SK-N-SH (cell line): Measurements from ENCODE around the gene MAP4. TPM values are rescaled to one million over a fixed set of nuclear protein-coding genes. Genes with fewer than 3 reads are reported as not detected.

ENCODE experiments used
- CTCF ChIA-PET: fragments of 300-600, 350-600 bp; formaldehyde crosslinking; extraction: SDS; loops from one replicate; lab custom pipeline; 2021; lab: Yijun Ruan, JAX
- POLR2A ChIA-PET: fragments of 350-600 bp; sonication (Branson Sonifier 250); formaldehyde crosslinking; extraction: SDS; loops from one replicate; lab custom pipeline; 2020; ENCODE audit warnings: antibody characterized with exemption, inconsistent platforms; lab: Yijun Ruan, JAX
- DNase-seq: peaks from one replicate; pipeline ENCODE4 v3.0.0; 2012
- H2AFZ ChIP-seq: fragments of 200-600 bp; sonication (generic); 2 replicates; pipeline ENCODE4 v1.8.1; 2016; ENCODE audit warnings: antibody characterized with exemption, mild to moderate bottlenecking, low read depth
- H3F3A ChIP-seq: fragments of 200-600 bp; sonication (generic); replicated peaks from 2 replicates; pipeline ENCODE3; 2016; ENCODE audit warnings: antibody characterized with exemption, mild to moderate bottlenecking; ENCODE audit not compliant: insufficient read depth
- H3K27ac ChIP-seq, 2 experiments: fragments of 200-500 bp in 1 of 2; fragments of 200-600 bp in 1 of 2; sonication (Bioruptor generic) in 1 of 2; sonication (generic), shearing (Covaris generic) in 1 of 2; 2 replicates each; pipeline versions ENCODE4 v1.5.1 to v1.6.1; 2014 to 2016; ENCODE audit warnings: low read depth in 2 of 2, inconsistent platforms in 1 of 2, low read length in 1 of 2, mild to moderate bottlenecking in 1 of 2, mixed read lengths in 1 of 2
- H3K27me3 ChIP-seq: fragments of 200-600 bp; sonication (generic), shearing (Covaris generic); 2 replicates; pipeline ENCODE4 v1.6.1; 2016; ENCODE audit warnings: mixed run types; ENCODE audit not compliant: insufficient read depth
- H3K36me3 ChIP-seq, 2 experiments: fragments of 200-500 bp in 1 of 2; fragments of 200-600 bp in 1 of 2; sonication (Bioruptor generic) in 1 of 2; sonication (generic) in 1 of 2; replicated peaks in 1 of 2; 2 replicates each; pipeline versions ENCODE3 to v1.5.1; 2014 to 2016; ENCODE audit warnings: low read length in 1 of 2, mild to moderate bottlenecking in 1 of 2; ENCODE audit not compliant: insufficient read depth in 2 of 2, control insufficient read depth in 1 of 2
- H3K4me1 ChIP-seq, 2 experiments: fragments of 200-500 bp in 1 of 2; fragments of 200-600 bp in 1 of 2; sonication (Bioruptor generic) in 1 of 2; sonication (generic), shearing (Covaris generic) in 1 of 2; 2 replicates each; pipeline versions ENCODE4 v1.5.1 to v1.6.1; 2014 to 2016; ENCODE audit warnings: low read depth in 1 of 2, low read length in 1 of 2, mixed run types in 1 of 2; ENCODE audit not compliant: insufficient read depth in 2 of 2, control insufficient read depth in 1 of 2
- H3K4me2 ChIP-seq: fragments of 200-600 bp; sonication (generic), shearing (Covaris generic); 2 replicates; pipeline ENCODE4 v1.6.1; 2017; ENCODE audit warnings: mixed run types
- H3K4me3 ChIP-seq, 2 experiments: fragments of 200-500 bp in 1 of 2; fragments of 200-600 bp in 1 of 2; sonication (Bioruptor generic) in 1 of 2; sonication (generic), shearing (Covaris generic) in 1 of 2; 2 replicates each; pipeline versions ENCODE4 v1.5.1 to v1.8.1; 2014 to 2016; ENCODE audit warnings: low read depth in 2 of 2, inconsistent platforms in 1 of 2, low read length in 1 of 2, mild to moderate bottlenecking in 1 of 2, mixed read lengths in 1 of 2, moderate library complexity in 1 of 2
- H3K79me2 ChIP-seq: fragments of 200-600 bp; sonication (generic); 2 replicates; pipeline ENCODE4 v1.8.1; 2017; ENCODE audit warnings: mild to moderate bottlenecking; ENCODE audit not compliant: insufficient read depth
- H3K9ac ChIP-seq: fragments of 200-600 bp; sonication (generic); 2 replicates; pipeline ENCODE4 v1.6.1; 2017; ENCODE audit warnings: mixed run types
- H3K9me2 ChIP-seq: fragments of 200-600 bp; sonication (generic); 2 replicates; pipeline ENCODE4 v1.6.1; 2017; ENCODE audit warnings: mixed run types
- H3K9me3 ChIP-seq: fragments of 200-600 bp; sonication (generic); 2 replicates; pipeline ENCODE4 v1.6.1; 2017; ENCODE audit warnings: mixed run types, mild to moderate bottlenecking, moderate library complexity
- H4K20me1 ChIP-seq: fragments of 200-600 bp; sonication (generic); 2 replicates; pipeline ENCODE4 v1.6.1; 2017; ENCODE audit warnings: mild to moderate bottlenecking, mixed run types; ENCODE audit not compliant: insufficient read depth
- CHD2 ChIP-seq: fragments of 150-350 bp; IDR thresholded peaks from 2 replicates; pipeline ENCODE4 v1.6.1; 2018; ENCODE audit warnings: low read length; ENCODE audit not compliant: partially characterized antibody
- EP300 ChIP-seq, 2 experiments: IDR thresholded peaks; 2 replicates each; pipeline versions ENCODE4 v1.4.0 to v1.6.1; 2012; ENCODE audit warnings: borderline replicate concordance in 1 of 2, low read depth in 1 of 2, low read length in 1 of 2
- EZH2phosphoT487 ChIP-seq: fragments of 200-600 bp; sonication (generic); IDR thresholded peaks from 2 replicates; pipeline ENCODE4 v1.6.1; 2017; ENCODE audit warnings: low read depth, mixed run types, mild to moderate bottlenecking, antibody characterized with exemption, moderate library complexity, borderline replicate concordance
- FOSL2 ChIP-seq: IDR thresholded peaks from 2 replicates; pipeline ENCODE4 v1.4.0; 2012; ENCODE audit warnings: low read depth, mild to moderate bottlenecking, moderate library complexity, borderline replicate concordance
- JUND ChIP-seq: IDR thresholded peaks from 2 replicates; pipeline ENCODE4 v1.4.0; 2012
- MAX ChIP-seq: IDR thresholded peaks from 2 replicates; pipeline ENCODE4 v1.4.0; 2012; ENCODE audit warnings: low read depth
- MEF2A ChIP-seq: IDR thresholded peaks from 2 replicates; pipeline ENCODE4 v1.4.0; 2012; ENCODE audit warnings: low read depth, borderline replicate concordance
- MXI1 ChIP-seq: IDR thresholded peaks from 2 replicates; pipeline ENCODE4 v1.6.1; 2012; ENCODE audit warnings: mild to moderate bottlenecking, low read depth, low read length, improper control_type of control experiment
- NRF1 ChIP-seq: IDR thresholded peaks from 2 replicates; pipeline ENCODE4 v1.6.1; 2012; ENCODE audit warnings: low read depth, mild to moderate bottlenecking, low read length
- PBX3 ChIP-seq: IDR thresholded peaks from 2 replicates; pipeline ENCODE4; 2012
- RFX5 ChIP-seq: IDR thresholded peaks from 2 replicates; pipeline ENCODE4 v1.6.1; 2012; ENCODE audit warnings: mild to moderate bottlenecking, improper control_type of control experiment, low read length
- SIN3A ChIP-seq: IDR thresholded peaks from 2 replicates; pipeline ENCODE4 v1.6.1; 2012; ENCODE audit warnings: low read depth, mild to moderate bottlenecking, low read length, moderate library complexity, borderline replicate concordance
- SMC3 ChIP-seq: IDR thresholded peaks from 2 replicates; pipeline ENCODE4 v1.6.1; 2012; ENCODE audit warnings: low read depth, low read length, improper control_type of control experiment
- TCF12 ChIP-seq: IDR thresholded peaks from 2 replicates; pipeline ENCODE4 v1.4.0; 2012
- TEAD4 ChIP-seq: IDR thresholded peaks from 2 replicates; pipeline ENCODE4 v1.4.0; 2012; ENCODE audit warnings: mild to moderate bottlenecking, borderline replicate concordance; ENCODE audit not compliant: insufficient read depth
- YY1 ChIP-seq: IDR thresholded peaks from 2 replicates; pipeline ENCODE4 v1.4.0; 2012; ENCODE audit warnings: low read depth, mild to moderate bottlenecking
- WGBS: methylation state at CpG from one replicate; pipeline ENCODE4 v1.1.6; 2017; ENCODE audit warnings: low lambda C conversion rate; 5-methylcytosine and 5-hydroxymethylcytosine counted together
- polyA plus RNA-seq, 3 experiments: library from polyadenylated mRNA; depleted of rRNA; stranded (reverse); fragments of >200 nt; gene quantifications; 2 replicates each; pipeline ENCODE4 v1.2.3, GENCODE V29; 2012
- TF ChIP-seq, protein P1 (sequence below): IDR thresholded peaks from 2 replicates; pipeline ENCODE4 v1.4.0; 2012; ENCODE audit warnings: low read depth, borderline replicate concordance
- TF ChIP-seq, protein P2 (sequence below): fragments of 150-350 bp; IDR thresholded peaks from 2 replicates; pipeline ENCODE4 v1.6.1; 2016; ENCODE audit warnings: mild to moderate bottlenecking, low read depth, low read length
- TF ChIP-seq, protein P3 (sequence below): fragments of 150-350 bp; IDR thresholded peaks from 2 replicates; pipeline ENCODE4 v1.6.1; 2017; ENCODE audit warnings: antibody characterized with exemption, low read length, low read depth, borderline replicate concordance

MAP4 gene
- polyA plus RNA-seq, 1 of the 3 experiments (the other 2 are of a cell fraction), result 121 TPM

DNA sequence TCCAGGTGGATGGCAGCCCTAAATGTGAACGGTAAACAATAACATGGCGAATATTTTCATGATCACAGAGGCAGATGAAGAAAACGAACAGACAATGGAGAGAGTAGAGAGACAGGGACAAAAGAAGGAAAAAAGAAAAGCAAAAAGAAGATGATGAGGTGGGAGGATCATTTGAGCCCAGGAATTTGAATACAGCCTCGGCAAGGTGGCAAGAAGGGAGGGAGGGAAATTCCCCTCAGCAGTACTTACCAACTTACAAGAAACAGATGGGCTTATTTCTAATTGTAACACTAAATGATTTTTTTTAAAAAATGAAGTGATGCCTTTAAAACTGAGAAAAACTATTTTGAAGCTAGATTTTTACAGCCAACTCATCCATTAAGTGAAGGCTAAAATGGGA lies 6.0 kb upstream of the MAP4 start:
- H3K27me3 ChIP-seq, result no peaks in the 10 kb centered on the region
- H4K20me1 ChIP-seq, result peaks cover 74% of the 10 kb centered on the region
- no peaks in the 10 kb centered on the region for H3K9me2 ChIP-seq
- H3K27ac ChIP-seq, result no peak overlapping the region
- DNase-seq, result no peak
- peaks cover 0 to 32% of the 10 kb centered on the region in 2 experiments; a peak in 3 of 4 replicates for H3K4me1 ChIP-seq
- TF ChIP-seq, protein P1, sequence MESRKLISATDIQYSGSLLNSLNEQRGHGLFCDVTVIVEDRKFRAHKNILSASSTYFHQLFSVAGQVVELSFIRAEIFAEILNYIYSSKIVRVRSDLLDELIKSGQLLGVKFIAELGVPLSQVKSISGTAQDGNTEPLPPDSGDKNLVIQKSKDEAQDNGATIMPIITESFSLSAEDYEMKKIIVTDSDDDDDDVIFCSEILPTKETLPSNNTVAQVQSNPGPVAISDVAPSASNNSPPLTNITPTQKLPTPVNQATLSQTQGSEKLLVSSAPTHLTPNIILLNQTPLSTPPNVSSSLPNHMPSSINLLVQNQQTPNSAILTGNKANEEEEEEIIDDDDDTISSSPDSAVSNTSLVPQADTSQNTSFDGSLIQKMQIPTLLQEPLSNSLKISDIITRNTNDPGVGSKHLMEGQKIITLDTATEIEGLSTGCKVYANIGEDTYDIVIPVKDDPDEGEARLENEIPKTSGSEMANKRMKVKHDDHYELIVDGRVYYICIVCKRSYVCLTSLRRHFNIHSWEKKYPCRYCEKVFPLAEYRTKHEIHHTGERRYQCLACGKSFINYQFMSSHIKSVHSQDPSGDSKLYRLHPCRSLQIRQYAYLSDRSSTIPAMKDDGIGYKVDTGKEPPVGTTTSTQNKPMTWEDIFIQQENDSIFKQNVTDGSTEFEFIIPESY, result no peak
- TF ChIP-seq SMC3, result no peak
- H3F3A ChIP-seq, result peaks cover 26% of the 10 kb centered on the region
- H3K4me2 ChIP-seq, result no peak overlapping the region
- peaks cover 0 to 10% of the 10 kb centered on the region in 2 experiments for H3K36me3 ChIP-seq
- H3K9me3 ChIP-seq, result no peaks in the 10 kb centered on the region
- no peak overlapping the region for H3K9ac ChIP-seq
- CTCF ChIA-PET, result interaction anchor here (0.9 kb wide), 1 partner anchor 197 kb away, joined by 3 read pairs; no protein-coding TSS in a partner anchor
- WGBS, result 82% methylated on average over 4 of the region's 4 CpGs
- no peak overlapping the region for H3K4me3 ChIP-seq
- POLR2A ChIA-PET, result no interaction called here
- no peak overlapping the region for H2AFZ ChIP-seq
- H3K79me2 ChIP-seq, result peaks cover 98% of the 10 kb centered on the region

DNA sequence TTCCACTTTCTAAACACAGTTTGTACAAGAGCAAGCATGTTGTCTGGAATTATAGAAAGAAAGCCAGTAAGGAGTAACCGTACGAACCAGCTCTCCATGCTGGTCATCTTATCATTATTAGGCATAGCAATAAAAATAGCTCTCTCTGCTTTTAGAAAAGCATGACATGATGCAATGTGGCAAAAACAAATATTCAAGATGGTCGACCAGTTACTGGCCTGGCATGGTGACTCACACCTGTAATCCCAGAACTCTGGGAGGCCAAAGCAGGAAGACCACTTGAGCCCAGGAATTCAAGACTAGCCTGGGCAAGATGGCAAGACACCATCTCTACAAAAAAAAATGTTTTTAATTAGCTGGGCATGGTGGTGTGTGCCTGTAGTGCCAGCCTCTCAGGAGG lies 2.6 kb upstream of the MAP4 start:
- Histone ChIP-seq H3K9me2 (no peaks in the 10 kb centered on the region), H3K4me1 (peaks cover 26 to 54% of the 10 kb centered on the region in 2 experiments), H3K9ac (peak overlapping the region; percentile 12; the same call in 1 of the 2 replicates), H2AFZ (no peak overlapping the region), H4K20me1 (peaks cover 70% of the 10 kb centered on the region), H3K4me2 (no peak overlapping the region), H3K9me3 (no peaks in the 10 kb centered on the region), H3K79me2 (peaks cover 98% of the 10 kb centered on the region), H3K36me3 (peaks cover 0 to 9% of the 10 kb centered on the region in 2 experiments), H3F3A (peaks cover 41% of the 10 kb centered on the region), H3K27ac (peak overlapping the region in 1 of 2 experiments; percentile 84; a peak in 2 of 4 replicates), H3K4me3 (no peak overlapping the region), H3K27me3 (no peaks in the 10 kb centered on the region)
- WGBS, result 56% methylated on average over 3 of the region's 3 CpGs
- ChIA-PET CTCF (interaction anchor here (1.1 kb wide), 1 partner anchor 20 kb away, joined by 3 read pairs; no protein-coding TSS in a partner anchor), POLR2A (interaction anchor here (0.5 kb wide), 1 partner anchor 12 kb away, joined by 6 read pairs; no protein-coding TSS in a partner anchor)
- DNase-seq, result no peak
- TF ChIP-seq, protein P2, sequence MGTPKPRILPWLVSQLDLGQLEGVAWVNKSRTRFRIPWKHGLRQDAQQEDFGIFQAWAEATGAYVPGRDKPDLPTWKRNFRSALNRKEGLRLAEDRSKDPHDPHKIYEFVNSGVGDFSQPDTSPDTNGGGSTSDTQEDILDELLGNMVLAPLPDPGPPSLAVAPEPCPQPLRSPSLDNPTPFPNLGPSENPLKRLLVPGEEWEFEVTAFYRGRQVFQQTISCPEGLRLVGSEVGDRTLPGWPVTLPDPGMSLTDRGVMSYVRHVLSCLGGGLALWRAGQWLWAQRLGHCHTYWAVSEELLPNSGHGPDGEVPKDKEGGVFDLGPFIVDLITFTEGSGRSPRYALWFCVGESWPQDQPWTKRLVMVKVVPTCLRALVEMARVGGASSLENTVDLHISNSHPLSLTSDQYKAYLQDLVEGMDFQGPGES, result no peak
- TF ChIP-seq TCF12 (peak; percentile 72; the same call in 1 of the 2 replicates), TEAD4 (peak; percentile 19; the same call in 1 of the 2 replicates), RFX5 (no peak), YY1 (peak; percentile 83), JUND (peak; percentile 72), SIN3A (no peak), MEF2A (peak; percentile 69; the same call in 1 of the 2 replicates), MAX (peak; percentile 53; the same call in 1 of the 2 replicates), EZH2phosphoT487 (no peak), PBX3 (no peak), MXI1 (no peak), NRF1 (no peak), CHD2 (no peak), EP300 (IDR thresholded peaks at IDR 0.05; ENCODE audit: borderline replicate concordance in 1 of 2, low read depth in 1 of 2, low read length in 1 of 2) (peak in 1 of 2 experiments; percentile 58; a peak in 1 of 4 replicates), FOSL2 (peak; percentile 79)
- TF ChIP-seq, protein P1, result no peak
- TF ChIP-seq, protein P3, sequence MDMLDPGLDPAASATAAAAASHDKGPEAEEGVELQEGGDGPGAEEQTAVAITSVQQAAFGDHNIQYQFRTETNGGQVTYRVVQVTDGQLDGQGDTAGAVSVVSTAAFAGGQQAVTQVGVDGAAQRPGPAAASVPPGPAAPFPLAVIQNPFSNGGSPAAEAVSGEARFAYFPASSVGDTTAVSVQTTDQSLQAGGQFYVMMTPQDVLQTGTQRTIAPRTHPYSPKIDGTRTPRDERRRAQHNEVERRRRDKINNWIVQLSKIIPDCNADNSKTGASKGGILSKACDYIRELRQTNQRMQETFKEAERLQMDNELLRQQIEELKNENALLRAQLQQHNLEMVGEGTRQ, result no peak
